Measurements from ENCODE around the gene ARL4C.

DNA sequence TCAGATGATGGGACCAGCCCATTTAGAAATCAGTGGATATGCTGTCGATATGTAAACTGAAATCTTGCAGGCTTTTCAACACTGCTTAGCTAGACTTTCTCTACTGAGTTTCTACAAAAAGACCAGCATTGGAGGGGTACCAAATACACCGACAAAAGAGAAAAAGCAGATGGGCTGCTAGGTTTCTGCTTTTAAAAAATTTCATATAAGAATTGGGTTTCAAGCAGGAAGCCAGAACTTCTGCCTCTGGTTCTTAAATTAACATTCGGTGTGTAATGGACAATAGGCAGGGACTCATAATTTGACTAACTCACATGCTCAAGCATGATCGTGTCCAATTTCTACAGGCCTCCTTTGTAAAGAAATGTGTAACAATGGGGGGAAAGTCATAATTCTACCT, 3.1 kb downstream of the ARL4C start:
- TF ChIP-seq, protein P1, sequence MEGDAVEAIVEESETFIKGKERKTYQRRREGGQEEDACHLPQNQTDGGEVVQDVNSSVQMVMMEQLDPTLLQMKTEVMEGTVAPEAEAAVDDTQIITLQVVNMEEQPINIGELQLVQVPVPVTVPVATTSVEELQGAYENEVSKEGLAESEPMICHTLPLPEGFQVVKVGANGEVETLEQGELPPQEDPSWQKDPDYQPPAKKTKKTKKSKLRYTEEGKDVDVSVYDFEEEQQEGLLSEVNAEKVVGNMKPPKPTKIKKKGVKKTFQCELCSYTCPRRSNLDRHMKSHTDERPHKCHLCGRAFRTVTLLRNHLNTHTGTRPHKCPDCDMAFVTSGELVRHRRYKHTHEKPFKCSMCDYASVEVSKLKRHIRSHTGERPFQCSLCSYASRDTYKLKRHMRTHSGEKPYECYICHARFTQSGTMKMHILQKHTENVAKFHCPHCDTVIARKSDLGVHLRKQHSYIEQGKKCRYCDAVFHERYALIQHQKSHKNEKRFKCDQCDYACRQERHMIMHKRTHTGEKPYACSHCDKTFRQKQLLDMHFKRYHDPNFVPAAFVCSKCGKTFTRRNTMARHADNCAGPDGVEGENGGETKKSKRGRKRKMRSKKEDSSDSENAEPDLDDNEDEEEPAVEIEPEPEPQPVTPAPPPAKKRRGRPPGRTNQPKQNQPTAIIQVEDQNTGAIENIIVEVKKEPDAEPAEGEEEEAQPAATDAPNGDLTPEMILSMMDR (IDR thresholded peaks at IDR 0.05; ENCODE audit: low read length): no peak
- no peak for TF ChIP-seq EZH2 (IDR thresholded peaks at IDR 0.05; ENCODE audit: borderline replicate concordance, low read length)

All from OCI-LY1 (cell line).